GM19395 (cell line): ENCODE data around the gene PSMB3.

Experiments used
- ATAC-seq: cut with Tn5 transposase; IDR thresholded peaks from one replicate; pipeline ENCODE4 v1.9.1; 2021; ENCODE audit warnings: mild to moderate bottlenecking, moderate library complexity; ENCODE audit not compliant: unreplicated experiment

Gene PSMB3

DNA sequence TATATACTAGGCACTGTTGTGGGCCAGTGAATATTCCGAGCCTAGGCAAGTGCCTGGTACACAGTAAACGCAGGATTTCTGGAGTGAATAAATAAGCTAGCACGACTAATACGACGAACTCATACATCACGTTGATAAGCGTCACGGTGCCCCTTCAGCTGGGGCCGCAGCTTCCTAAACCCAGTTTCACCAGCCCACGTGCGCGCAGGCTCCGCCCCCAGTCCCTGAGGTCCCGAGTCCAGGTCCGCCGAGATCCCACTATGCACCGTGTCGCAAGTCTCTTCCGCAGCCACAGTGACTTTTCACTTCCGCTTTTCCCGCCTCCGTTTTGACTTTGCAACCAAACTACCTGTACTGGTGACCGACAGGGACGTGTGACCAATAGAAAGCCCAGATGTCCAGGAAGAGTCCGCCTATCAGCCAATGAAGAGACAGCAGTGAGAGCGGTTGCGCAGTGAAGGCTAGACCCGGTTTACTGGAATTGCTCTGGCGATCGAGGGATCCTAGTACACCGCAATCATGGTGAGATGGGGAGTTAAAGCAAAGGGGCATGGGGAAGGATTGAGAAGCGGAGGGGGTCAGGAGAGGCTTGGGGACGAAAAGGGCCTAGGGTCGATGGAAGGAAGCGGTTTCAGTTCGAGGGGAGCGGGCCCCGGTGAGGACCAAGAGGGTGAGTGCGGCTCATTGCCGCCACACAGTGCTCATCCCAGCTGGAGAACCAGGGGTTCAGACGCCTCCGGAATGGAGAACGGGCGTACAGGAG, at the start of gene PSMB3:
Gene PSMB3 (plus strand): TSS at position 434 of the 763 bp plus-strand sequence. CDS start 86 bp downstream, at position 520.
- peak; percentile 81 for ATAC-seq

GRCh38 chr17:38702916-38703741, 49.4 kb upstream of the PSMB3 start:
- no peak for ATAC-seq

- ATAC-seq = no peak
These were observed 48.6 kb upstream of the PSMB3 start for GRCh38 chr17:38703742-38704605.

GRCh38 chr17:38704606-38705522, 47.7 kb upstream of the PSMB3 start, which contains the start of gene MLLT6:
Gene MLLT6, plus strand, starts transcription at chr17:38705273. Its CDS starts 360 bp downstream, at chr17:38705633.
- ATAC-seq = no peak

DNA sequence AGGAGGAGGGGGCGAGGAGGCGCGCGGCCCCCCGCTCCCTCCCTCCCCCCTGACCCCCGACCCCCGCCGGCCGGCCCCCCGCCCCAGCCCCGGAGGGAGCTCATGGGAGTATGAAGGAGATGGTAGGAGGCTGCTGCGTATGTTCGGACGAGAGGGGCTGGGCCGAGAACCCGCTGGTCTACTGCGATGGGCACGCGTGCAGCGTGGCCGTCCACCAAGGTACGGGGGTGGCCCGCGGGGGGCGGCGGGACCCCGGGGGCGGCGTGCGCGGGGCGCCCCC, 47.1 kb upstream of the PSMB3 start:
- no peak for ATAC-seq

DNA sequence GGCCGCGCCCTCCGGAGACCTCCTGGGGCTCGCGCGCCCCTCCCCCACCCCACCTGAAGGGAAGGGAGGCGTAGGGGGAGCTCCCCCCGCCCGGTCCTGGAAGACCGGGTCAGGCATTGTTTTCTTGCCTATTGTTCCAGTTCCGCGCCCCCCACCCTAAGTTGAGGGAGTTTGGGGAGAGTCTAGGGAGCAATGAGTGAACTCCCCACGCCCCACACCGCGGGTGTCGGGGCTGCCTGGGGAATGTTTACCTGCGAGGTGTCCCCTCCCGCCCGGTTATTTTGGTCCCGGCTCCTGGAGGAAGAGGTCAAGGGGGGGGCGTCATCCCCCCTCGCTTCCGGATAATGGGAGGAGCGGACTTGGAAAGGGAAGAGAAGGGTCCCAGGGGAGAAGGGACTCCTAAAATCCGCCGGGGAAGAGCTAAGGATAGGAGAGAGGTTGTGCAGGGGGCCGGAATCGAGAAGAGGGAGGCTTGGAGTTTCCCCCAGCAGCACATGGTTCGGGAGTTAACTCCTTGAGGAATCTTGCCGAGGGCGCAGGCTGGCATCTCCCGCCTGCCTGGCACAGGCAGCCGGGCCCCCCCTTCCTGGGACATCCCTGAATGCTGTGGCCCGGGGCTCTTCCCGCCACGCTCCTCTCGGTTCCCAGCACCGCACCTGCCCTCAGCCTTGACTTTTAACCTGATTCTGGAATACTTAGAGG, 46.6 kb upstream of the PSMB3 start:
- ATAC-seq = no peak

GRCh38 chr17:38706505-38707216, 45.9 kb upstream of the PSMB3 start:
- ATAC-seq = no peak

DNA sequence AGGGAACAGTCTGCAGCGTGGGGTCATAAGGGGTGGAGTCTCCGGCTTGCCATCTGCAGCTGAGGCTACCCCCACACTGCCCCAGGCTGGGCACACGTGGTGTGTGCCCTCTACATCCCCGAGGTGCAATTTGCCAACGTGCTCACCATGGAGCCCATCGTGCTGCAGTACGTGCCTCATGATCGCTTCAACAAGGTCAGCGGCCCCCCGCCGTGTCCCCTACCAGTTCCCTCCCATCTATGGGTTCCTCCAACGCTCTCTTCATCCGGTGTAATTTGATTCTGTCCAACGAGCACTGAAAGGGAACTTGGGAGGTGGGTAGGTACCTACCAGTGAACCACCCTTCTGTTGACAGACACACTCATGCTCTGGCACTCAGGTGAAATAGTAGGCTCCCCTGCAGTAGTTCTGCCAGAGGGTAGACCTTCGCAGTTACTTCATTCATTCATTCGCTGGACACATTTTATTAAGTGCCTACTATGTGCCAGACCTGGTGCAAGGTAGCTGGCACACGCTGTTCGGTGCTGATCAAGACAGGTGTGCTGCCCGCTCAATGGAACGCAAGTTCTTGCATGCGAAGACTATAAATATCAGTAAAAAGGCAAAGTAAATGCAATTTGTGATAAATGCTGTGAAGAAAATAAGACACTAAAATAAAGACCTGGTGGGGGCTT, 44.7 kb upstream of the PSMB3 start:
- ATAC-seq = no peak

GRCh38 chr17:38709104-38709820, 43.3 kb upstream of the PSMB3 start:
- ATAC-seq = no peak

- ATAC-seq = no peak
These were observed 42.5 kb upstream of the PSMB3 start for GRCh38 chr17:38709864-38710603.

DNA sequence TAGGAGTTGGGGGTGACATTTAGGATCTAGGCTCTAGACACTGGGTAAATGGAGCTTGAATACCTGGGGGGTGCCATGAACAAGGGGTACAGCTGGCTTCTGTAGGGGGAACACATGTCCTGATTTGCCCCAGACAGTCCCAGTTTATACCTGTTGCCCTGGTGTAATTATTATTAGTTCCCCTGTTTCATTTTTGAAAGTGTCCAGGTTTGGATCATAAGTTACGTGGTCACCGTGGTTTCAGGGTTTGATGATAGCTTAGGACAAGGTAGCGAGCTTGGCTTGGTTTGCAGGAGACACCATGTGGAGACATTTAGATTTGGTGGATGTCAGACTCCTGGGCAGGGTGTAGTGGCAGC, 42.0 kb upstream of the PSMB3 start:
- ATAC-seq = no peak

- no peak for ATAC-seq
These were observed 41.6 kb upstream of the PSMB3 start for GRCh38 chr17:38710985-38711384.

DNA sequence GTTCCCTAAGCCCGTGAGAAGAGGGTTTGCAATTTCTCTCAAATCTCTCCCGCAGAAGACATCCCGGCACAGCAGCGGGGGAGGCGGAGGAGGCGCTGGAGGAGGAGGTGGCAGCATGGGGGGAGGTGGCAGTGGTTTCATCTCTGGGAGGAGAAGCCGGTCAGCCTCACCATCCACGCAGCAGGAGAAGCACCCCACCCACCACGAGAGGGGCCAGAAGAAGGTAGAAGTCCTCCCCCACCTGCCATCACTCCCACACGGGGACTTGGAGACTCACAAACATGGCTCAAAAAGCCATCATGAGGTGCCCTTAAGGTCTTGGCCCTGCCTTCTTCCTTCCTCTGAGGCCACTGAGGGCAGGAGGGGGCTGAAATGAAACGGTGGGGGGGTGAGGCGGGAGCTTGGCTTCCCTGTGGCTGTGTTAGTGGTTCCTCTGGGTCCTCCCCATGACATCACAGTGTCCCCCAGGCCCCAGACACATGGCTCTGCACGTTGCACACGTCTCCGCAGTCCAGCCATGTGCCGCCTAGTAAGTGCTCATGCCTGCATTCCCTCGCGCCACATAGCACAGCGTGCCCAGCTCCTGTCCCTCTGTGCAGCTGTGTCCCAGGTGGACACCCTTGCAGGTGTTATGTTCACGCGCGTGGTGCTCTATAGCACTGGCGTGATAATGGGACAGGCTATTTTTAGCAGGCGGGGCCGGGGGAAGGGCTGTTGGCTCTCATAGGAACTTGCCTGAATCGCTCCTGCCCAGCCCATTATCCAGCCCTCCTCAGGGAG, 40.6 kb upstream of the PSMB3 start:
- ATAC-seq = no peak

GRCh38 chr17:38712593-38712992, 39.9 kb upstream of the PSMB3 start:
- no peak for ATAC-seq

DNA sequence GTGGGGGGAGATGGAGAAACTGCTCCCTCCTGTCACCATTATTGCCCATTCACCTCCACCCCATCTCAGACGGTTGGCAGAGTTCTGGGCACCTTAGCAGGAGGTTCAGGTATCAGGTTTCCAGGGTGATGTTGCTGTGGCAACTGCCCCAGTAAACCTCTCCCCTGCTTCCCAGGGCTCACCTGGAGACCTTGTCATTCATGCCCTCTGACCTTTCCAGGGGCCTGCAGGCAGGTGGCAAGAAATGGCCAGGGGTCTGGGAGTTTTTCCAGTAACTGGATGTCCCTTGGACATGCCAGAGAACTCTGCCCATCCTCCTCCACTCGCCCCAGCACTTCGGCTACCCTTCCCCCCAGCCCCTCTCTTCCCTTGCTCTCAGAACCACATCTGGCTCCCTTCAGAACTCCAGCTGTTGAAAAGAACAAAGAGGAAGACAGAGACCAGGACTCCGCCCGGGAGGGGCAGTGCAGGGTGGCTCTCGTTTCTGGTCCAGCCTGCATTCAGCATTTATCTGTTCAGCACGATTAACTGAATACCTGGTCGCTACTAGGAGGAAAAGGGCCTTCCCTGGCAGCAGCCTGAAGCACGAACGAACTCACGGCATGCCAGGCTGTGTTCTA, 39.0 kb upstream of the PSMB3 start:
- no peak for ATAC-seq
